Stimulated activated CD4-positive, alpha-beta T cell treated with anti-CD3 and anti-CD28 coated beads, Interleukin-15, amount 100 ng/mL, for 24 hours (primary cell): ENCODE results near the gene COQ8B.
"Not testable (repeated sequence)": the region's sequence is repeated elsewhere in the genome, so short reads cannot be mapped to it uniquely, and the experiment has no call there.

Source experiments
- DNase-seq: peaks from one replicate; pipeline ENCODE4 v3.0.0-alpha.2; 2020

Gene COQ8B

DNA sequence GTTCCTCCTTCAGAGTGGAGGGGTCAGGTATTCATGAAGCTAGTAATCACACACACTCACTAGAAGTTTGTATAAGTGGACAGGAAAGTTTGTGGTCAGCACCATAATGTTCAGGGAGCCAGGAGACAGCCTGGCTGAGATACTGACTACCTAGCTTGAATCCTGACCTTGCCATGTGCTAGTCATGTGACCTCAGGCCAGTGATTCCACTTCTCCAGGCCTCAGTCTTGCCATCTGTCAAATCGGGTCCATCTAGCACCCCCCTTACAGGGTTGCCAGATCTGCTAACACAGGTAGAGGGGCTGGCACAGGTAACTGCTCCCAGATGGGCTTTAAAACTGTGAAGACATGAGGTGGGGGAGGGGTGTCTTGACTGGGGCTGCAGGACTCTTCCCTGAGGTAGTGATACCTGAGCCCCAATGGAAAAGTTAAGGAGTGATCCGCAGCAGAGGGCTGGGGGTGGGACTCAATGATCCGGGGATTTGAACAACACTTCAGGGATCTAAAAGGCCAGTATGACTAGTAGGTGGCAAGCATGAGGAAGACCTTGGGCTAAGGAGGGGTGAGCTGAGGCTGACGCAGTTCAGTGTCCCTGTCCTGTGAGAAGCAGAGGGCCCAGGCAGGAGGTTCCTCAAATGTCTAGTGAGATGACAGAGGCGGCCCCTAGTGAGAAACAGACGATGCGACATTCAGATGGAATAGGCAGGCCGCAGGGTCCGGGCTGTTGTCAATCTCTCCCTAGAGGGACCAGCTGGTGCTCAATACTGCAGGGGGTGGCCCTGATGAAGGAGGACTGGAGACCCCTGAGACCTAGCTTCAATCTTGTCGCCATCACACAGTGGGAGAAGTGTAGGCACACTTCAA, 25.1 kb upstream of the COQ8B start:
- DNase-seq: no peak

- DNase-seq: no peak
Observed at GRCh38 chr19:40740747-40741146, 24.1 kb upstream of the COQ8B start.

DNA sequence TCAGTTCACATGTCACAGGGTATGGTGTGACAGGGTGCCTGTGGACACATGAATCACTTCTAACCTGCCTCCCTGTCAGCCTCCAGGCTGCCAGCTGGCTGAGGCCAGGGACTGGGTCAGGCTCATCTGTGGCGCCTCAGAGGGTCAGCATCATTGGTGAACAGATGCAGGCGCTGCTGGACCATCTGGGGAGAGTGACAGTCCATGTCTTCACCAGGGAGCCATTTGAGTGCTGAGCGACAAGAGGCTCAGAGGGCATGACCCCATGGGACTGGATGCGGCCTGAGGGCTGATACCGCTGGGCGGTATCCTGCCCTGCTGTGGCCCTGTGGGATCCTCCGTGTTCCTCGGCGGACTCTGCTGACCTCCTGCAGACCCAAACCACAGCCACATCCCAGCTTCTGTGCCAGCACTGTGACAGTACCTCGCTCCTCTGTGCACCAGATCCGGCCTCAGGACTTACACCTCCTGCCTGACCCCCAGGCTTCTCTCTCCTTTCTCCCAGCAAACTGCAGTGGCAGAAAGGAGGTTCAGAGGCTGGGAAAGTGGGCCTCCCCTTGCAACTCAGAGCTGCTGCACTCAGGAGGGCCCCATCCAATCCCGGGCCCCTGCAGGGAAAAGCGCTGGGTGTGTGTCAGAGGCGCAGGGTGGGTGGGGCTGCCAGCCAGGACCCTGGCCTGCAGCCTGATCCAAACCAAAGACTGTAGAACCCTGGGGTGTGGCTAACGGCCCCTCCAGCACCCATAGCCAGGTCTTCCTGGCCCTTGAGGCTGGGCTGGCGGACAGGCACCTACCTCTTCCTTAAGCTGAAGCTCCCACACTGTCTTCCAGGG, 23.4 kb upstream of the COQ8B start:
- no peak for DNase-seq

DNA sequence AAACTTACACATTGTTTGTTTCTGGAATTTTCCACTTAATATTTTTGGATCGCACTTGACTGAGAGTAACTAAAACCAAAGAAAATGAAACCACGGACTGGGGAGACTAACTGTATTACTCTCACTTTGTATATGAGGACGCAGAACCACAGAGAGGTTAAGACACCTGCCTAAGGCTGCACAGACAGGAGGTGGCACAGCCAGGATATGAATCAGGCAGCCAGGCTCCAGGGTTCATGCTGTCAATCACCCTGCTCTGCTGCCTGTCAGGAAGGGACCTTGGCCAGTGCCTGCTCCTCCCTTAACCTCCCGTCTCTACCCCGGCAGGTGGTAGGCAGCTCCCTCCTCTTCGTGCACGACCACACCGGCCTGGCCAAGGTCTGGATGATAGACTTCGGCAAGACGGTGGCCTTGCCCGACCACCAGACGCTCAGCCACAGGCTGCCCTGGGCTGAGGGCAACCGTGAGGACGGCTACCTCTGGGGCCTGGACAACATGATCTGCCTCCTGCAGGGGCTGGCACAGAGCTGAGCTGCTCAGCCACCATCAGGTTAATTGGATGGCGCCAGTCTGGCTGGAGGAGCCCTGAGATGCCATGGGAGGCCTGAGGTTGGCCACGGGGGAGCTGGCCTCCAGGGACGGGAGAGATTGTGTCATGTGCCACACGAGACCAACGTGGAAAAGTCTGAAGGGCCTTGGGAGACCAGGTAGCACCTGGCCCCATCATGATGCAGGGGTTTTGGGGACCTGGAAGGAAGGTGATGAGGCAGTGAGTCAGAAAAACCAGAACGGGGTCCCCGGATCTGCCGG, 22.5 kb upstream of the COQ8B start:
- no peak for DNase-seq

- DNase-seq: no peak
Observed at GRCh38 chr19:40737102-40737644, 20.5 kb upstream of the COQ8B start.

GRCh38 chr19:40736661-40737060, 20.0 kb upstream of the COQ8B start:
- DNase-seq: no peak

- no peak for DNase-seq
Observed at GRCh38 chr19:40735013-40735771, 18.5 kb upstream of the COQ8B start.

- no peak for DNase-seq
Observed at GRCh38 chr19:40733149-40733548, 16.5 kb upstream of the COQ8B start.

DNA sequence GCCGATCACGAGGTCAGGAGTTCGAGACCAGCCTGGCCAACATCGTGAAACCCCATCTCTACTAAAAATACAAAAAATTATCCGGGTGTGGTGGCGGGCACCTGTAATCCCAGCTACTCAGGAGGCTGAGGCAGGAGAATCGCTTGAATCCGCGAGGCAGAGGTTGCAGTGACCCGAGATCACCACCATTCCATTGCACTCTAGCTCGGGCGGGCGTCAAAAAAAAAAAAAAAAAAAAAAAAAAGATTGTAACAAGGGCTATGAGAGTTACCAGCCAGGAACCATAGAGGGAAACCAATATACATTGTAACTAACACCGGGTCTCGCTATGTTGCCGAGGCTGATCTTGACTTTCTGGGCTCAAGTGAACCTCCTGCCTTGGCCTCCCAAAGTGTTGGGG, 15.6 kb upstream of the COQ8B start:
- not testable (repeated sequence) for DNase-seq

DNA sequence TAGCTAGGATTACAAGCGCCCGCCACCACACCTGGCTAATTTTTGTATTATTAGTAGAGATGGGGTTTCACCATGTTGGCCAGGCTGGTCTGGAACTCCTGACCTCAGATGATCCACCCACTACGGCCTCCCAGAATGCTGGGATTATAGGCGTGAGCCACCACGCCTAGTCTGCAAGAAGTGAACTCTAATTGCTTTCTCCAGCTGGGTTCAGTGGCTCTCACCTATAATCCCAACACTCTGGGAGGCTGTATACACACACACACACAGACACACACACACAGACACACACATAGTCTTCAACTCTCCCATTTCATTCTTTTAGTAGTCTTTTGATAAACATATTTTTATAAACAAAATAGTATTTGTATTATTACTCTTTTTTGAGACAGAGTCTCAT, 13.4 kb upstream of the COQ8B start:
- DNase-seq: not testable (repeated sequence)

- no peak for DNase-seq
Observed at GRCh38 chr19:40726279-40726678, 9.6 kb upstream of the COQ8B start.

DNA sequence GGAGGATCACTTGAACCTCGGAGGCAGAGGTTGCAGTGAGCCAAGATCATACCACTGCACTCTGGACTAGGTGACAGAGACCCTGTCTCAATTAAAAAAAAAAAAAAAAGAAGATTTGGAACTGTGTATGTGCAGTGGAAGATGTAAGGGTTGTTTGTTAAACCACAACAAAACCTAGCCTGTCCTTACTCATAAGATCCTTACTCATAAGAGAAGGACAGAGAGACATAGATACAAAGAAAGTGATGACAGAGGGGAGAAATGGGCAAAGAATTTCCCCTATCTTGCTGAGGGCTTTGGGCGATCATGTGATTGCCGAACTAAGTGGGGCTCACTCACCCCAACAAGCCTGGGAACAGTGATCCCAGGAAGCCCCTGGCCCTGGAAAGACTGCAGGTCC, 8.2 kb upstream of the COQ8B start:
- no peak for DNase-seq

- no peak for DNase-seq
Observed at GRCh38 chr19:40724315-40724714, 7.6 kb upstream of the COQ8B start.

DNA sequence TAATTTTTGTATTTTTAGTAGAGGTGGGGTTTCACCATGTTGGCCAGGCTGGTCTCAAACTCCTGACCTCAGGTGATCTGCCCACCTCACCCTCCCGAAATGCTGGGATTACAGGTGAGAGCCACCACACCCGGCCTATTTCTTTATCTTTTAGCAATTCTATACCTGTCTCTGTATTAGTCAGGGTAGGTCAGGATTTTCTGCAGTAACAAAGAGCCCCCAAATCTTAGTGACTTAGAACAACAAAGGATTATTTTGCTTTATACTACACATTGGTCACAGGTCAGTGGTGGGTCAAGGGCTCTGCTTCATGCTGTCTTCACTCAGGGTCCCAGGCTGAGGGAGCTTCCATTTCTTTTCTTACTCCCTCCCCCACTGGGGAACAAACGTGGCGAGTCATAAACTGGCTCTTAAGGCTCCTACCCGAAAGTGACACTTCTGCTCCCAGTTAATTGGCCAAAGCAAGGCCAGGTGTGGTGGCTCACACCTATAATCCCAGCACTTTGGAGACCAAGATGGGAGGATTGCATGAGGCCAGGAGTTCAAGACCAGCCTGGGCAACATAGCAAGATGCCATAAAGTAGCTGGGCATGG, 7.1 kb upstream of the COQ8B start:
- no peak for DNase-seq

DNA sequence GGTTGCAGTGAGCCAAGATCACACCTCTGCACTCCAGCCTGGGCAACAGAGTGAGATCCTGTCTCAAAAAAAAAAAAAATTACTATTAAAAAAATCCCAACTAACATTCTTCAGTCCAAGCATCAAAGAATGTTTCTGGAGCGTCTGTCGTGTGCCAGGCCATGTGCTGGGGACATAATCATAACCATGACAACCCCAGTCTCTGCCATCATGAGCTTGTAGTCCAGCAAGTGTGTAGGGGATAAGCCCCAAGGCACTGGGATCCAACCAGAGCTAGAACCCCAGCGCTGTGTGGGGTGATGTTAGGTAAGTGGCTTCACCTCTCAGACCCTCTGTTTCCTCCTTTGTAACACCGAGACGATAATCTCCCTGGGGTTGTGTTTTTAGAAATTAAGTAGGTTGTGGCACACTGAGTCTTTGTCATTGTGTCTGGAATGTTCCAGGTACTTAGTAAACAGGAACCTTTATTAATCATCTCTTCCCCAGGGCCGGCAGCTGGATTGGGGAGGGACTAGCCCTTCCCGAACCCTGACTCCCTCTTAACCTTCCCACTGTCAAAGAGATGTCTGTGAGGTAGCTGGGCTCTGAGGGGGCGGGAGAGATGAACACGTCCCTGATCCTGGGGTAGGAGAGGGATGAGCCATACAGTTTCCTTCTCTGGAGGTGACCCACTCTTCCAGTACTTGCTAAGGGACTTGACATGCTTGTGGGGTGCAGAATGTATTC, 5.4 kb upstream of the COQ8B start:
- no peak for DNase-seq

- DNase-seq: no peak
Observed at GRCh38 chr19:40721140-40721486, 4.4 kb upstream of the COQ8B start.

DNA sequence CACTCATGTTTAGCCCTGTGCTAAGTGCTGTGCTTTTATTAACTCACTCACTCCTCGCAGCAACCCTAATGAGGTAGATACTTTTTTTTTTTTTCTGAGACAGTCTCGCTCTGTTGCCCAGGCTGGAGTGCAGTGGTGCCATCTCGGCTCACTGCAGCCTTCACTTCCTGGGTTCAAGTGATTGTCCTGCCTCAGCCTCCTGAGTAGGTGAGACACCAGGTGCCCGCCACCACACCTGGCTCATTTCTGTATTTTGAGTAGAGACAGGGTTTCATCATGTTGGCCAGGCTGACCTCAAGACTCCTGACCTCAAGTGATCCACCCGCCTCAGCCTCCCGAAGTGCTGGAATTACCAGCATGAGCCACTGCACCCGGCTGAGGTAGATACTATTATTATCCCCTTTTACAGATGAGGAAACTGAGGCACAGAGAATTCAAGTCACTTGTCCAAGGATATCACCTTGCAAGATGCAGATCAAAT, 2.8 kb upstream of the COQ8B start:
- no peak for DNase-seq

DNA sequence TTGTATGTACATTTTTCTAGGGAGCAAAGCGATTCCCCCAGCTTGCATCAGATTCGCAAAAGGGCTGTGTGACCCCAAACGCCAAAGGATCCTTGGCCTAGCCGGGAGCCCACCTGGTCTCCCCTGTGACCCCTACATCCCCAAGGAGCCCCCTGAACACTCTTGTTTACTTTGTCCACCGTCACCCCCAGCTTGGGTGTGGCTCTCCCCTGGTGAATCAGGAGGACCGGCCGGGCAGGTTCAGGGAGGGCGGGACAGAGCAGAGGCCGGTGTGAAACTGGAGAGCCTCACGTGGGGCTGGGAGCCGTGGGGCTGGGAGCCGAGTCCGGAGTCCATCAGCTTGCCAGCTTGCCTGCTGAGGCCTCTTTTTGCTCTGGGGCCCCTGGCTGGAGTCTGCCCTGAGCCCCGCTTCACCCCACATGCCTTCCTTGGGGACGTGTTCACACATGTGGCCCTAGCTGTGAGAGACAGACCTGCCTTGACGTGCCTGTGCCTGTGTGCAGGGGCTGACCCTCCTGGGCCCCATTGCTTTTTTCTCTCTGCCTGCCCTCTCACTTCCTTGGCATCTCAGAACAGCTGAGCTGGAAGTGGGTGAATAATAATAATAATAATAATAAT, 2.2 kb upstream of the COQ8B start:
- no peak for DNase-seq

- no peak for DNase-seq
Observed at GRCh38 chr19:40717880-40718773, 1.4 kb upstream of the COQ8B start.
